Adrenal gland (tissue), 12 donors: ENCODE results near the gene PTK7. TPM values are rescaled to one million over a fixed set of nuclear protein-coding genes. Genes with fewer than 3 reads are reported as not detected.

Experiments used
- DNase-seq, 7 donors: peaks; one replicate each; pipeline ENCODE4 v3.0.0-alpha.2; 2019 to 2020
- H3K27ac ChIP-seq, 5 donors: fragments of 200-600 bp; sonication (generic) in 4 of 5; 1 replicate in 3 of 5; 2 replicates in 2 of 5; pipeline versions ENCODE4 v1.5.1 to v1.8.0; 2016 to 2020; ENCODE audit warnings: mild to moderate bottlenecking in 1 of 5
- H3K27me3 ChIP-seq: fragments of 200-600 bp; 2 replicates; pipeline ENCODE4 v1.8.0; 2021
- H3K36me3 ChIP-seq, 2 donors: fragments of 200-600 bp; replicated peaks in 1 of 2; 1 replicate in 1 of 2; 2 replicates in 1 of 2; pipeline versions ENCODE4 v1.5.1 to v1.8.0; 2018 to 2022
- H3K4me1 ChIP-seq, 2 donors: fragments of 200-600 bp; replicated peaks in 1 of 2; 1 replicate in 1 of 2; 2 replicates in 1 of 2; pipeline versions ENCODE4 v1.5.1 to v1.8.0; 2018 to 2021
- H3K4me3 ChIP-seq, 4 donors: fragments of 200-600 bp; sonication (generic) in 3 of 4; one replicate each; pipeline ENCODE4 v1.5.1; 2016 to 2018
- H3K9me3 ChIP-seq, 3 donors: fragments of 200-600 bp; sonication (generic) in 1 of 3; replicated peaks in 1 of 3; 1 replicate in 2 of 3; 2 replicates in 1 of 3; pipeline versions ENCODE4 v1.5.1 to v1.8.0; 2016 to 2021
- POLR2A ChIP-seq, 2 donors: fragments of 450-650 bp; IDR thresholded peaks; one replicate each; pipeline ENCODE4 v1.6.1; 2017; ENCODE audit warnings: antibody characterized with exemption in 2 of 2, mild to moderate bottlenecking in 2 of 2, moderate library complexity in 1 of 2
- WGBS, 4 donors: extraction: QIAGEN DNeasy Blood & Tissue Kit in 2 of 4; methylation state at CpG; one replicate each; pipeline versions ENCODE4 v1.1.5 to v1.1.7; 2013 to 2017; 5-methylcytosine and 5-hydroxymethylcytosine counted together
- intact Hi-C, 2 donors: fragments of 100-400 bp; cut with DNase I; formaldehyde crosslinking; loops; one replicate each; pipeline versions ENCODE4 v1.14.1 to v1.15.0; 2022 to 2023
- polyA plus RNA-seq, 3 donors: library from polyadenylated mRNA; stranded (reverse); fragments of 200-250 nt in 2 of 3; fragments of 350-450 nt in 1 of 3; fragmentation: Illumina TruSeq in 1 of 3; extraction: RNeasy Lipid Tissue Mini Kit (QIAGEN cat#74804) in 1 of 3; gene quantifications; one replicate each; pipeline ENCODE4 v1.2.3, GENCODE V29; 2013 to 2014
- total RNA-seq, 9 donors: library from RNA; depleted of rRNA in 4 of 9; stranded (reverse); fragments of >200 nt in 4 of 9; fragments of 120-200 nt in 1 of 9; fragmentation: NEBNext Ultra II Directional in 1 of 9; extraction: Animal tissue kit (Norgen Biotek cat#: 25700) in 1 of 9; gene quantifications; one replicate each; pipeline versions ENCODE4 v1.1.0 to v1.2.4, GENCODE V29; 2013 to 2023
- TF ChIP-seq, protein P1 (sequence below), 6 experiments: fragments of 450-650 bp in 4 of 6; fragments of 200-600 bp in 2 of 6; sonication (generic) in 1 of 6; IDR thresholded peaks; 1 replicate in 5 of 6; 2 replicates in 1 of 6; pipeline versions ENCODE4 v1.5.1 to v1.8.0; 2016 to 2021; ENCODE audit warnings: antibody characterized with exemption in 6 of 6, mild to moderate bottlenecking in 2 of 6, moderate library complexity in 1 of 6
- donor health status: healthy with polysubstance abuse.
- donor health status: Bipolar disorder and iron deficiency.
- donor health status: DM: yes; HTN: yes; CAD: no.
- donor health status: DM: no; HTN: no; CAD: no.
- donor health status: DM: no; HTN: no; CAD: no.
- donor health status: DM: yes; HTN: yes; CAD: no.

PTK7 gene
- total and polyA plus RNA-seq, 12 donors: 2.8 to 16.7 (median 8.2) TPM

DNA sequence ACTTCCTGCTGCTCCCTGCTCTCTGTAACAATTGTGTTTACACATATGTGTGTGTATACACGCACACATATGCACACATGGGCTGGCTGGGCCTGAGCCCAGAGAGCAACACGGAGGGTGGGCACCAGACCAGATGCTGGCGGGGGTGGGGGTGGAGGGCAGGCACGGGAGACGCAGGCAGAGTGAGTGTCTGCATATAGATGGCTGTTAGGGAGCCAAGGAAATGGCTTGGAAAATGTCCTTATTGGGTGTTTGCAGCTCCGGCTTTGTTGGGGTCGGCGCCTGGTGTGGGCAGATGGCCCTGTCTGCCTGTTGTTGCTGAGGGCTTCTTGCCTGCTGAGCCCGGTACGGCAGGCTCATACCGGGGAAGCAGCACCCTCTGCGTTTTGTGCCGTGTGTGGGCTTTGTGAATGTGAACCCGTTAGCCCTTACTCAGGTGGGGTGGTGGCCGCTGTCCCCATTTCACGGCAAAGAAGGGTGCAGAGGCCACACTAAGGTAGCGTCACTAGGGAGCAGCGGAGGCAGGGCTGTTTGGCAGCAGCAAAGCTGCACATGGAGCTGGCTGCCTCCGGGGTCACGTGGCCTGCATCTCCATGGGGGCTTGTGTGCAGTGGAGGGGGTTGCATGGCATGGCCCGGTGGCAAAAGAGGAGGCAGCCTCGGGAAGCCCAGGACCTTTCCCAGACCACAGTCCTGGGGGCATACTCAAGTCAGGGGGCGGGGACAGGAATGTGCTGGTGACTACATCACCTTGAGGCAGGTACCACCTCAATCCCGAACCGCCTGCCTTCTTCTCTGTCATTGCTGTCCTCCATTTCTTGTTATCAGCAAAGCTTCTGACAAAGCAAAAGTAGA is 47.6 kb downstream of the PTK7 start:
- TF ChIP-seq POLR2A (IDR thresholded peaks at IDR 0.05): no peak
- TF ChIP-seq, protein P1, sequence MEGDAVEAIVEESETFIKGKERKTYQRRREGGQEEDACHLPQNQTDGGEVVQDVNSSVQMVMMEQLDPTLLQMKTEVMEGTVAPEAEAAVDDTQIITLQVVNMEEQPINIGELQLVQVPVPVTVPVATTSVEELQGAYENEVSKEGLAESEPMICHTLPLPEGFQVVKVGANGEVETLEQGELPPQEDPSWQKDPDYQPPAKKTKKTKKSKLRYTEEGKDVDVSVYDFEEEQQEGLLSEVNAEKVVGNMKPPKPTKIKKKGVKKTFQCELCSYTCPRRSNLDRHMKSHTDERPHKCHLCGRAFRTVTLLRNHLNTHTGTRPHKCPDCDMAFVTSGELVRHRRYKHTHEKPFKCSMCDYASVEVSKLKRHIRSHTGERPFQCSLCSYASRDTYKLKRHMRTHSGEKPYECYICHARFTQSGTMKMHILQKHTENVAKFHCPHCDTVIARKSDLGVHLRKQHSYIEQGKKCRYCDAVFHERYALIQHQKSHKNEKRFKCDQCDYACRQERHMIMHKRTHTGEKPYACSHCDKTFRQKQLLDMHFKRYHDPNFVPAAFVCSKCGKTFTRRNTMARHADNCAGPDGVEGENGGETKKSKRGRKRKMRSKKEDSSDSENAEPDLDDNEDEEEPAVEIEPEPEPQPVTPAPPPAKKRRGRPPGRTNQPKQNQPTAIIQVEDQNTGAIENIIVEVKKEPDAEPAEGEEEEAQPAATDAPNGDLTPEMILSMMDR (IDR thresholded peaks at IDR 0.05): no peak
- 78 to 85% (median 80%) methylated on average over 13 to 25 of the region's 25 CpGs for WGBS, 4 donors
- Histone ChIP-seq H3K9me3 (no peaks in the 10 kb centered on the region), H3K36me3 (no peaks in the 10 kb centered on the region), H3K27ac (no peak overlapping the region), H3K4me3 (no peak overlapping the region), H3K4me1 (peaks cover 4 to 27% of the 10 kb centered on the region in 2 donors), H3K27me3 (no peaks in the 10 kb centered on the region)
- no peak for DNase-seq
- intact Hi-C loops: no loop called here

DNA sequence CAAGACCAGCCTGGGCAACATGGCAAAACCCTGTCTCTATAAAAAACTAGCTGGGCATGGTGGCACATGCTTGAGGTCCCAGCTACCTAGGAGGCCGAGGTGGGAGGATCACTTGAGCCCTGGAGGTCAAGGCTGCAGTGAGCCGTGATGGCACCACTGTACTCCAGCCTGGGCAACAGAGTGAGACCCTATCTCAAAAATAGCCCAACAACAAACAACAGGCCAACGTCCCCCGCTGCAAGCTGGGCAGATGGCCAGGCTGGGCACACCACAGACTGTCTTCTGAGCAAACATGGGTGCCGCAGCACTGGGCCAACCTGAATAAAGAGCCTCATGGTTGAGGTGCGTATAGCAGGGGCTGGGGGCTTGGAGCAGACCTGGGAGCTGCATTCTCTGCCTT is 48.4 kb downstream of the PTK7 start:
- DNase-seq: no peak
- TF ChIP-seq POLR2A (IDR thresholded peaks at IDR 0.05): no peak
- TF ChIP-seq, protein P1 (IDR thresholded peaks at IDR 0.05): no peak
- no peaks in the 10 kb centered on the region for H3K9me3 ChIP-seq
- no peak overlapping the region for H3K27ac ChIP-seq
- peaks cover 4 to 27% of the 10 kb centered on the region in 2 donors for H3K4me1 ChIP-seq
- intact Hi-C loops: no loop called here
- H3K36me3 ChIP-seq: no peaks in the 10 kb centered on the region
- H3K27me3 ChIP-seq: no peaks in the 10 kb centered on the region
- WGBS, 4 donors: 79 to 86% (median 82%) methylated on average over 5 to 6 of the region's 6 CpGs; no CpG with 5 or more reads in 1 of the 4 donors
- no peak overlapping the region for H3K4me3 ChIP-seq

DNA sequence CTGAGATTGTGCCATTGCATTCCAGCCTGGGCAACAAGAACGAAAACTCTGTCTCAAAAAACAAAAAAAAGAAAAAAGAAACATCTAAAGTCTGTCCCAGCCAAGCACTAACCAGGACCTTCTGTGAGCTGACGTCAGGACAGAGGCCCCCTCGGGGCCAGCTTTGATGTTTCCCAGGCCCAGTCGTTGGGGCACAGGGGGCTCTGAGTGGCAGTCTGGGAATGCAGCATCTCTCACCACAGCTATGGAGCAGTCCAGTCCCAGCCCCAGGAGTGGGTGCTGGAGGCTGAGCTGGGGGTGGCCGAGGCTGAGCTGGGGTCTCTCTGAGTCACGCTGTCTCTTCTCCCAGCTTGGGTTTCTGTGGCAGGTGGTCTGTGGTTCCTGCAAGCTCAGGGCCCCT is 49.0 kb downstream of the PTK7 start:
- Histone ChIP-seq H3K27me3 (no peaks in the 10 kb centered on the region), H3K36me3 (no peaks in the 10 kb centered on the region), H3K4me3 (no peak overlapping the region), H3K4me1 (peaks cover 4 to 21% of the 10 kb centered on the region in 2 donors), H3K9me3 (no peaks in the 10 kb centered on the region), H3K27ac (no peak overlapping the region)
- DNase-seq: no peak
- intact Hi-C loops: no loop called here
- TF ChIP-seq, protein P1 (IDR thresholded peaks at IDR 0.05): no peak
- TF ChIP-seq POLR2A (IDR thresholded peaks at IDR 0.05): no peak
- WGBS, 4 donors: 72 to 92% (median 80%) methylated on average over 1 to 6 of the region's 6 CpGs

DNA sequence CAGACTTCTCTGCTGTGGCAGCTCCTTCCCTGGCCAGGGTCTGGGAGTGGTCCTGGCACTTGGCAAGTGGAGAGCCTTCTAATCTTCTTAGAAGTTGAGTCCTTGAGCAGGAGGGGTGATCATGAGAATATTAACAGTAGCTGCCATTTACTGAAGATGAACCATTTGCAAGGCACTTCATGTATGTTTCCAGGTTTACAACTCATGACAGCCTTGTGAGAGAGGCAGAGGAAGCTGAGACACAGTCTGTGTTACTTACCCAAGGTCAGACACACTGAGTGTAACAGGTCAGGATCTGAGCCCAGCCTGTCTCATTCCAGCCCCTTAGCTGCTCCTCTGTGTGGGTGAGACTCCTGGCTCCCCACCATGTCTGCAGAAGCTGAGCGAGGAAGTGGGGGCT is 49.4 kb downstream of the PTK7 start:
- WGBS, 4 donors: 91 to 100% (median 97%) methylated on average over 1 of the region's 1 CpG
- no peaks in the 10 kb centered on the region for H3K36me3 ChIP-seq
- H3K4me3 ChIP-seq: no peak overlapping the region
- TF ChIP-seq, protein P1 (IDR thresholded peaks at IDR 0.05): no peak
- TF ChIP-seq POLR2A (IDR thresholded peaks at IDR 0.05): no peak
- DNase-seq: no peak
- H3K27ac ChIP-seq: no peak overlapping the region
- no peaks in the 10 kb centered on the region for H3K27me3 ChIP-seq
- H3K4me1 ChIP-seq: peaks cover 4 to 16% of the 10 kb centered on the region in 2 donors
- intact Hi-C loops: no loop called here
- H3K9me3 ChIP-seq: no peaks in the 10 kb centered on the region
